HG03469 (cell line): Measurements from ENCODE around the gene AP3B2.
"Not testable (repeated sequence)": the region's sequence is repeated elsewhere in the genome, so short reads cannot be mapped to it uniquely, and the experiment has no call there.

Experiments
- ATAC-seq: cut with Tn5 transposase; IDR thresholded peaks from one replicate; pipeline ENCODE4 v1.9.1; 2021; ENCODE audit warnings: mild to moderate bottlenecking, moderate library complexity, moderate number of reproducible peaks; ENCODE audit not compliant: unreplicated experiment

AP3B2 gene

GRCh38 chr15:82650046-82650670 lies 59.5 kb downstream of the AP3B2 start:
- no peak for ATAC-seq

GRCh38 chr15:82649226-82649999 lies 60.3 kb downstream of the AP3B2 start:
- no peak for ATAC-seq

- ATAC-seq: no peak
Observed at GRCh38 chr15:82648257-82649103, 61.2 kb downstream of the AP3B2 start.

GRCh38 chr15:82647835-82648256 lies 61.8 kb downstream of the AP3B2 start:
- ATAC-seq: no peak

DNA sequence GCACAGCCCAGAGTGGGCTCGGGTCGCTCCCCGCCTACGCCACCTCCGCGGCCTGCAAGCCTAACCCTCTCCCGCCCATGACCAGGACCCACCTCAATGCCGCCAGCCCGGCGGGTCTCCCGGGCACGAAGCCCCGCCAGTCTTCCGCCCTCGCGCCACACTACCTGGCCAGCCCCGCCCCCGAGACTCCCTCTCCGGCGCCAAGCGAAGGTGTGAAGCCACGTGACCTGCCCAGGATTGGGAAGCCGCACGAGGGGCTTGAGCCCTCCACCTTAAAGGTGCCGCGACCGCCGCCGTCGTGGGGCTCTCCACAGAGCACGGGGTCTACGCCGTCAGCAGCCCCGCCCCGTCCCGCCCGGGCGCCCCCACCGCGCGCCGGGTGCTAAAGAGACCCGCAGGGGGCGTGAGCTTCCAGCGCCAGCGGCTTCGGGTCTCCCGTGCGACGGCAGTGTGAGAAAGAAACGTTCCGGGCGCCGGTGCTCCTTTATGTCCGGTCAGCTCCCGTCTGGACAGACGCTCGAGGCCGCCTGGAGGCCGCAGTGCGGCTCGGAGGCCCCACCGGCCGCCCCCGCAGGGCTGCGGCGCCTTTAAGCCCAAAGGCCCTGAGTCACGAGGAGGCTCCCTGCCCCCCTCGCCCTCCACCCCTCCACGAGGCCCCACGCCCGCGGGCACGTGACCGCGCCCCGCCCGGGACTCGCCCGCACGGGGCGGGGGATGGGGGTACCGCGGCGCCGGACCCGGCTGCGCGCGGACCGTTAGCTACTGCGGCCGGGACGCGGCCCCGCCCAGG lies 62.4 kb downstream of the AP3B2 start, which contains the start of gene CPEB1:
Gene CPEB1, minus strand, starts transcription at position 319 of the 790 bp plus-strand sequence. CDS start 18,904 bp downstream, outside the sequence.
- no peak for ATAC-seq

DNA sequence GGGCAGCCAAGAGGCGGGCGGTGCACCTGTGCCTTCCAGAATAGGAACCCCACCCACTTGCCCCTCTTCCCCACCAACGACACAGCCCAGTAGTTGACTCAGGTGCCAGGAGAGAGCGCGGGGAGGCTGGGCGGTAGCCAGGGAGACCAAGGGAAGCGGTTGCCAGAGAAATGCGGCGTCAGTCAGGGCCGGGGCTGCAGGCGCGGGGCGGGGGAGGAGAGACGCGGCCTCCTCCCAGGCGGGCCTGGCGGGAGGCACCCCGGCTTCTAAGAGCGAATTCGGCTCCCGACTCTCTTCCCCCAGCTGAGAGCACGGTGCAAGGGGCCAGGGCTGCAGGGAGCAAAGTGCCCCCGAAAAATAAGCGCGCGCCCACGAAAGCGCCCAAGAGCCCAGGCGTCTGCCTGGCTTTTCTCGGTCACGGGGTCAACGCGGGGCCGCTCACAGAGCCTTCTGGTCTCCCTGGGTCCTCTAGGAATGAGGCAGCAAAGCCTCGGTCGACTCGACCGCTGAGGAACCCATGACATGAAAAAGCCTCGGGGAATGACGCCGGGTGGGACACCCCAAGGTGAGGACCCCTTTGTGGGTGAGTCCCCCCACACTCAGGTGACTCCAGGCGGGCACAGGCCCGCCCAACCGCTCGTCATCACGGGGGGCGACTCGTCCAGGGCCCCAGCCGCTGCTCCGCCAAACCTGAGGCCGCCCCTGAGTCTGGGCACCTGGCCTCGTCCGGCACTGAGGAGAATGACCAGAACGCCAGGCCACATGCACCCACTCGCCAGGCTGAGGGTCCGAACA lies 63.2 kb downstream of the AP3B2 start:
- no peak for ATAC-seq

- not testable (repeated sequence) for ATAC-seq
Observed at GRCh38 chr15:82644967-82645852, 64.5 kb downstream of the AP3B2 start.

DNA sequence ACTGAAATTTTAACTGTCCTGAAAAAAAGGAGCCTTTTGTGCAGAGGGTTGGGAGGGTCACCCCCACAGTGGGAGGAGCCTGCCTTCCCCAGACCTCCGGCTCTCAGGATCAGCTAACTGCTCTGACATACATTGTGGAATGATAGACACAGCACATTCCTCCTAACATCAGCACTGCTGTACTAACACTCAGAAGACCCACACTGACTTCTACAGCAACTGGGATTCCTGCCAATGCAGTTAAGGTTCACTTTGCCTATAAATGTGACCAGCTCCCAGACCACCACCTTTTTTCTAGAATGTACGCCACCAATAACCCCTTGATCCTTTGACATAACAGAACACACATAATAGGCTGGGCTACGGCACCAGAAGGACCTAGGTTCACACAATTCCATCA lies 65.7 kb downstream of the AP3B2 start:
- ATAC-seq: no peak

- no peak for ATAC-seq
Observed at GRCh38 chr15:82642656-82643055, 67.0 kb downstream of the AP3B2 start.

DNA sequence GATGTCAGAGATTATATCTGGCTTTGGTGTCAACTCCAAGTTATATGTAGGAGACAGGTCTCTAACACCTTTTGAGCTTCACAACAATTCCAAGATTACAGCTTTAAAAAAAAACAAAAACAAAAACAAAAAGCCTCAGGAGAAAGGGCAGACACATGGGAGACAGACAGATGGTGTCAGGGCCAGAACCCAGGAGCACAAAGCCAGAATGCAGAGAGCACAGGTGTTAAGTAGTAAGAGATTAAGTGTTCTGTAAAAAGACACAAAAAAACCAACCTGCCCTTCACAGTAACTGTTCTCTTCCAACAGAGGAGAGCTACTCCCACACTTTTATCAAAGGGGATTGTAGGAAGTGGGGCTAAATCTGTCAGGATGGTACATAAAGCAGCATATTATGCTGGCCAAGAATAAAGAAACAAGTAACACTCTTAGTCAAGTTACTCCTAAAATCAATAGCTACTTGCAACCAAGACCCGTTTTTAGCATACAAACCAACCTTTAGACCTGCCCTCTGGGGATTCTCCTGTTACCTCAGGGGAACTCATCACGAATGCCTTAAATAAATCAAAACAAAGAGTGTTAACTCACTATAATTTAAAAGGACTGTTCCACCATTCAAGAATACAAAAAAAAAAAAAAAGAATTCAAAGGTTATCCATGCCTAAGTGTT lies 68.4 kb downstream of the AP3B2 start:
- ATAC-seq: no peak

GRCh38 chr15:82640672-82641071 lies 69.0 kb downstream of the AP3B2 start:
- no peak for ATAC-seq

- no peak for ATAC-seq
Observed at GRCh38 chr15:82635798-82636197, 73.9 kb downstream of the AP3B2 start.

DNA sequence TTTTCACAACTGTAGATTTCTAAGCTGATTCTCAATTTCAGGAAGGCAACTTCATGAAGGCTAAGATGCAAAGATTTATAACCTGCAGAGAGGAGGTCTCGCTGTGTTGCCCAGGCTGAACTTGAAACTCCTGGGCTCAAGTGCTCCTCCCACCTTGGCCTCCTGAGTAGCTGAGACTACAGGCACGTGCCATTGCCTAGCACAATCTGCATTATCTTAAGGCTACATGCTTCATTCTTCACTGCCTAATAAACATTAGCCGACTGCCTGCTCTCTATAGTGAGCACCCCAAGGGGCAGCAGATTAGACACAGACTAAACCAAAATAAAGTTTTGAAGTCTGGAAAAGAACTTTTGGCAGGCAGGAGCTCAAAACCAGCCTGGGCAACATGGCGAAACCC lies 79.6 kb downstream of the AP3B2 start:
- ATAC-seq: no peak

GRCh38 chr15:82625136-82625535 lies 84.5 kb downstream of the AP3B2 start:
- ATAC-seq: no peak

DNA sequence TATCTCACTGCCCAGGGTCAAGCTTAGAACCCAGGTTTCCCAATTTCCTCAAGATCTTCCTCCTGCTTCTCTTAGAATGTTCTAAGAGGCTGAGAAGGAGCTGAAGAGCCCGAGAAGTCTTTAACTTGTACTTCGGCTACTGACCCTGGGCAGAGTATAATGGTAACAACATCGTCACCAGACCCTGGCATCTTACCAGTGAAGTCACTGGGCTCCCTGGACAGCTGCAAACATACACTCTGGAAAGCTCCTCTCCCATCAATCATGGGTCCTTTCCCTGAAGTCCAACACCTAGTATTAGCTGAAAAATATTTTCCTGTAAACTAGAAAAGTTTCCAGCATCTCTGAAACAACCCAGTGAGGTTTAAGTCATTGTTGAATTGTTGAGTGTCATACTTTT lies 85.2 kb downstream of the AP3B2 start:
- no peak for ATAC-seq

DNA sequence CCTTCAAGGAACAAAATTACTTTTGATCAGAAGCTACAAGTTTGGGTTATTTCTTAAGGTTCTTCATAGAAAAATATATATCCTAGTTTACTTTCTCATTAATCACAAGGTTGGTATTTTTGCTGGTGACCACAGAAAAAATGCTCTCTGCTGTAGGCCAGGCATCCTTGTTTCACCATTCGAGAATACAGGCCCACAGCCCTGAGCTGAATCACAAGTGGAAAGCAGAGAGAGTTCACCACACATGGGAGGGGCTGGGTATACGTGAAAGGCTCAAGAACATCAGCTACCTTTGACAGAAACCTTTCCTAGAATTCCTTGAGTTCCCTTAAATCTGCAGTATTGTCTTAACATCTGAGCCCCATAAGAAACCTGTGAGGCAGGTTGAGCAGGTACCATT lies 85.7 kb downstream of the AP3B2 start:
- ATAC-seq: no peak

DNA sequence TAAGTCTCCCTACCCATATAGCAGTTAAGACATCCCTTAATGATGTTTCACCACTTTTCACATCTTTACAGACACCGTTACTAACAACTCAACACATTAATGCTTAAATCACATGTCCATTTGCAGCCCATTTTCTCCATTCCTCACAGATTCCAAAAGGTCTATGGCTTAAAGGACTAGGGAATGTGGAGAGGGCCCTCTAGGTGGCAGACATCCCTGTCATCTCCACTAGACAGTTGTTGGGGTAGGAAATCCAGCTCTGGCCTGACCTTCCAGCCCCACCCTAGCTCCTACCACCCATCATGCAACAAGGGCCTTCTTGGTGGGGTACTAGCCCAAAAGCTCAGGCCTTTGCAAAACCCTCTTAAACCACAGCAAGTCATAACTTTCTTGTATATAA lies 87.7 kb downstream of the AP3B2 start:
- ATAC-seq: no peak

GRCh38 chr15:82613747-82614146 lies 95.9 kb downstream of the AP3B2 start:
- ATAC-seq: no peak
